Common myeloid progenitor, CD34-positive (primary cell): ENCODE data around the gene KIF27.
"Not testable (repeated sequence)": the region's sequence is repeated elsewhere in the genome, so short reads cannot be mapped to it uniquely, and the experiment has no call there.

Experiments
- CTCF ChIA-PET: fragments of 350-600 bp; sonication (Branson Sonifier 250); formaldehyde crosslinking; loops from one replicate; lab custom pipeline; 2021; ENCODE audit warnings: antibody characterized with exemption; lab: Charles Lee
- POLR2A ChIA-PET: fragments of 350-600 bp; sonication (Branson Sonifier 250); formaldehyde crosslinking; loops from one replicate; lab custom pipeline; 2021; ENCODE audit warnings: antibody characterized with exemption; lab: Charles Lee
- DNase-seq, 3 donors: peaks; one replicate each; pipeline versions ENCODE4 v3.0.0 to v3.0.0-alpha.2; 2013
- H3K27ac ChIP-seq, 2 experiments: 1 replicate in 1 of 2; 2 replicates in 1 of 2; pipeline ENCODE4 v1.7.0; 2013; ENCODE audit warnings: inconsistent platforms in 2 of 2, low read length in 2 of 2, mild to moderate bottlenecking in 2 of 2, low read depth in 1 of 2, moderate library complexity in 1 of 2; ENCODE audit not compliant: severe bottlenecking in 2 of 2, insufficient read depth in 1 of 2, poor library complexity in 1 of 2
- H3K27me3 ChIP-seq, 5 experiments: replicated peaks in 2 of 5; 1 replicate in 3 of 5; 2 replicates in 2 of 5; pipeline versions ENCODE4 v1.6.1 to v1.7.0; 2013; ENCODE audit warnings: low read length in 4 of 5, mild to moderate bottlenecking in 2 of 5, moderate library complexity in 2 of 5, inconsistent platforms in 1 of 5; ENCODE audit not compliant: insufficient read depth in 5 of 5, control insufficient read depth in 4 of 5
- H3K36me3 ChIP-seq, 4 experiments: 1 replicate in 2 of 4; 2 replicates in 2 of 4; pipeline versions ENCODE4 v1.6.1 to v1.7.0; 2013; ENCODE audit warnings: low read length in 3 of 4, control low read depth in 1 of 4, mild to moderate bottlenecking in 1 of 4; ENCODE audit not compliant: control insufficient read depth in 4 of 4, insufficient read depth in 4 of 4
- H3K4me1 ChIP-seq, 4 experiments: 1 replicate in 3 of 4; 2 replicates in 1 of 4; pipeline versions ENCODE4 v1.6.1 to v1.7.1; 2013; ENCODE audit warnings: low read length in 3 of 4, mild to moderate bottlenecking in 3 of 4, control low read depth in 1 of 4, inconsistent platforms in 1 of 4, moderate library complexity in 1 of 4; ENCODE audit not compliant: control insufficient read depth in 4 of 4, insufficient read depth in 4 of 4; ENCODE audit errors: control extremely low read depth in 1 of 4
- H3K4me3 ChIP-seq, 7 experiments: 1 replicate in 4 of 7; 2 replicates in 3 of 7; pipeline versions ENCODE4 v1.5.1 to v1.7.0; 2013; ENCODE audit warnings: mild to moderate bottlenecking in 7 of 7, low read length in 6 of 7, moderate library complexity in 6 of 7, inconsistent platforms in 2 of 7, low read depth in 2 of 7, control low read depth in 1 of 7; ENCODE audit not compliant: insufficient read depth in 4 of 7, control insufficient read depth in 1 of 7; ENCODE audit errors: extremely low read depth in 1 of 7
- H3K9me3 ChIP-seq, 5 experiments: 1 replicate in 4 of 5; 2 replicates in 1 of 5; pipeline versions ENCODE4 v1.6.1 to v1.7.1; 2013; ENCODE audit warnings: low read length in 4 of 5, mild to moderate bottlenecking in 2 of 5, inconsistent platforms in 1 of 5, low read depth in 1 of 5, moderate library complexity in 1 of 5; ENCODE audit not compliant: control insufficient read depth in 4 of 5, insufficient read depth in 2 of 5; ENCODE audit errors: control extremely low read depth in 1 of 5
- WGBS: methylation state at CpG from one replicate; pipeline ENCODE4 v1.1.5; 2013; ENCODE audit not compliant: insufficient coverage; 5-methylcytosine and 5-hydroxymethylcytosine counted together

Gene KIF27

GRCh38 chr9:83948096-83948495 is 26.9 kb upstream of the KIF27 start:
- H3K27me3 ChIP-seq, H3K27ac ChIP-seq, CTCF ChIA-PET, H3K4me3 ChIP-seq, H3K36me3 ChIP-seq, H3K4me1 ChIP-seq, POLR2A ChIA-PET, DNase-seq, H3K9me3 ChIP-seq: not testable (repeated sequence)
- WGBS = 95% methylated on average over 13 of the region's 39 CpGs

- POLR2A ChIA-PET = no interaction called here
- Histone ChIP-seq H3K27ac (no peak overlapping the region), H3K27me3 (no peaks in the 10 kb centered on the region), H3K4me3 (no peak overlapping the region), H3K36me3 (peaks cover 0 to 10% (median 7%) of the 10 kb centered on the region in 4 experiments), H3K4me1 (peaks cover 0 to 6% (median 4%) of the 10 kb centered on the region in 4 experiments), H3K9me3 (no peaks in the 10 kb centered on the region)
- no peak for DNase-seq
- CTCF ChIA-PET = interaction anchor here (0.7 to 2.4 kb wide), 4 partner anchors 22 to 320 kb away, joined by 3 to 7 read pairs (median 4); no protein-coding TSS in a partner anchor
- WGBS = 88% methylated on average over 4 of the region's 5 CpGs
Observed at GRCh38 chr9:83940590-83941303, 19.5 kb upstream of the KIF27 start.

- Histone ChIP-seq H3K27ac (no peak overlapping the region), H3K9me3 (no peaks in the 10 kb centered on the region), H3K27me3 (no peaks in the 10 kb centered on the region), H3K4me1 (peaks cover 5 to 24% (median 16%) of the 10 kb centered on the region in 4 experiments), H3K36me3 (peaks cover 0 to 8% (median 7%) of the 10 kb centered on the region in 4 experiments), H3K4me3 (no peak overlapping the region)
- DNase-seq = peak; percentile 61 to 79 (median 75)
- POLR2A ChIA-PET = no interaction called here
- WGBS = no CpG with 5 or more reads among the region's 1 CpG
- CTCF ChIA-PET = interaction anchor here (0.7 to 3.1 kb wide), 16 partner anchors 12 to 381 kb away, joined by 3 to 23 read pairs (median 5); no protein-coding TSS in a partner anchor
Observed at GRCh38 chr9:83937861-83938455, 16.7 kb upstream of the KIF27 start.

GRCh38 chr9:83936523-83936922 is 15.3 kb upstream of the KIF27 start:
- H3K27me3 ChIP-seq = no peaks in the 10 kb centered on the region
- CTCF ChIA-PET = interaction anchor here (0.9 to 3.1 kb wide), 12 partner anchors 14 to 379 kb away, joined by 3 to 23 read pairs (median 4); no protein-coding TSS in a partner anchor
- 89% methylated on average over 5 of the region's 6 CpGs for WGBS
- H3K9me3 ChIP-seq = no peaks in the 10 kb centered on the region
- POLR2A ChIA-PET = no interaction called here
- H3K27ac ChIP-seq = no peak overlapping the region
- H3K36me3 ChIP-seq = peaks cover 0 to 8% (median 5%) of the 10 kb centered on the region in 4 experiments
- DNase-seq = no peak
- H3K4me3 ChIP-seq = no peak overlapping the region
- H3K4me1 ChIP-seq = peaks cover 6 to 31% (median 20%) of the 10 kb centered on the region in 4 experiments

GRCh38 chr9:83935276-83935935 is 14.2 kb upstream of the KIF27 start:
- Histone ChIP-seq H3K4me1 (peaks cover 7 to 36% (median 27%) of the 10 kb centered on the region in 4 experiments), H3K4me3 (no peak overlapping the region), H3K36me3 (peaks cover 0 to 7% (median 5%) of the 10 kb centered on the region in 4 experiments), H3K9me3 (no peaks in the 10 kb centered on the region), H3K27ac (no peak overlapping the region), H3K27me3 (no peaks in the 10 kb centered on the region)
- CTCF ChIA-PET = interaction anchor here (0.9 to 3.1 kb wide), 8 partner anchors 9 to 380 kb away, joined by 3 to 23 read pairs (median 3); no protein-coding TSS in a partner anchor
- WGBS = 83% methylated on average over 1 of the region's 3 CpGs
- POLR2A ChIA-PET = no interaction called here
- DNase-seq = peak in 1 of 3 donors; percentile 23

GRCh38 chr9:83934569-83935275 is 13.5 kb upstream of the KIF27 start:
- Histone ChIP-seq H3K36me3 (peaks cover 0 to 7% (median 1%) of the 10 kb centered on the region in 4 experiments), H3K9me3 (no peaks in the 10 kb centered on the region), H3K4me3 (no peak overlapping the region), H3K4me1 (peaks cover 7 to 36% (median 27%) of the 10 kb centered on the region in 4 experiments), H3K27ac (peak overlapping the region in 1 of 2 experiments; percentile 16), H3K27me3 (no peaks in the 10 kb centered on the region)
- WGBS = 75% methylated on average over 2 of the region's 5 CpGs
- ChIA-PET POLR2A (no interaction called here), CTCF (interaction anchor here (0.7 to 2.1 kb wide), 6 partner anchors 8 to 381 kb away, joined by 3 to 5 read pairs (median 3); no protein-coding TSS in a partner anchor)
- DNase-seq = peak in 2 of 3 donors; percentile 32 to 39
